Fibroblast of lung (primary cell): Measurements from ENCODE around the gene TIMM21.

Experiments used
- CTCF ChIP-seq, 2 donors: IDR thresholded peaks in 1 of 2; conservative IDR thresholded peaks in 1 of 2; 1 replicate in 1 of 2; 2 replicates in 1 of 2; pipeline ENCODE4 v1.5.1; 2011 to 2012; ENCODE audit warnings: low read length in 2 of 2, control low read depth in 1 of 2, inconsistent platforms in 1 of 2, low read depth in 1 of 2, mild to moderate bottlenecking in 1 of 2
- EZH2 ChIP-seq: IDR thresholded peaks from 2 replicates; pipeline ENCODE4 v1.5.1; 2012; ENCODE audit warnings: low read length, control low read depth, mild to moderate bottlenecking; ENCODE audit errors: missing control alignments

GRCh38 chr18:74124642-74125041 is 23.7 kb upstream of the TIMM21 start:
- no peak for TF ChIP-seq CTCF (conservative IDR thresholded peaks at IDR 0.05 in 1 of 2, IDR thresholded peaks at IDR 0.05 in 1 of 2; ENCODE audit: low read depth in 1 of 2, low read length in 2 of 2)
- no peak for TF ChIP-seq EZH2
